GM12878 (cell line): ENCODE results near the gene DYDC1. TPM values are rescaled to one million over a fixed set of nuclear protein-coding genes. Genes with fewer than 3 reads are reported as not detected.

Source experiments
- ATAC-seq: fragments of 200-7000 bp; cut with Tn5 transposase; 3 replicates; pipeline ENCODE4 v1.9.1; 2020; ENCODE audit warnings: mild to moderate bottlenecking, moderate library complexity
- BruUV-seq: library from RNA; stranded (reverse); fragments of 400-500 nt; replicated peaks from 2 replicates; lab custom pipeline; 2021; lab: Mats Ljungman, UMichigan
- CTCF ChIA-PET: fragments of 300-600 bp; sonication (Branson Sonifier 250); formaldehyde crosslinking; extraction: SDS; loops from one replicate; lab custom pipeline; 2021; ENCODE audit warnings: inconsistent platforms; lab: Yijun Ruan, JAX
- POLR2A ChIA-PET: fragments of 350-600 bp; formaldehyde crosslinking; extraction: SDS; loops from one replicate; lab custom pipeline; 2021; ENCODE audit warnings: inconsistent platforms; lab: Charles Lee
- RAD21 ChIA-PET: fragments of 300-600 bp; sonication (Branson Sonifier 250); formaldehyde crosslinking; loops from one replicate; lab custom pipeline; 2023; ENCODE audit warnings: antibody characterized with exemption; ENCODE audit not compliant: unreplicated experiment; lab: Charles Lee
- SMC1A ChIA-PET: fragments of 300-600 bp; sonication (Branson Sonifier 250); formaldehyde crosslinking; loops from one replicate; lab custom pipeline; 2023; ENCODE audit not compliant: unreplicated experiment, uncharacterized antibody; lab: Charles Lee
- DNase-seq: peaks from one replicate; pipeline ENCODE4 v3.0.0-alpha.2; 2011; ENCODE audit warnings: low read depth, low spot score
- FAIRE-seq: peaks from 3 replicates; lab custom pipeline; 2011; peaks lifted over from hg19 to GRCh38; lab: Jason Lieb, UNC
- H2AFZ ChIP-seq: 2 replicates; pipeline ENCODE4 v1.6.0; 2011; ENCODE audit warnings: low read depth, low read length, control low read depth; ENCODE audit not compliant: control insufficient read depth
- H3K27ac ChIP-seq: 2 replicates; pipeline ENCODE4 v1.5.1; 2011; ENCODE audit warnings: control low read depth; ENCODE audit not compliant: control insufficient read depth, insufficient read depth
- H3K27me3 ChIP-seq, 2 experiments: replicated peaks in 1 of 2; 2 replicates each; pipeline versions ENCODE4 v1.6.0 to v1.6.1; 2011; ENCODE audit warnings: low read length in 1 of 2; ENCODE audit not compliant: control insufficient read depth in 2 of 2, insufficient read depth in 2 of 2
- H3K36me3 ChIP-seq, 2 experiments: 2 replicates each; pipeline ENCODE4 v1.5.1; 2011; ENCODE audit warnings: low read length in 1 of 2; ENCODE audit not compliant: control insufficient read depth in 2 of 2, insufficient read depth in 2 of 2
- H3K4me1 ChIP-seq: 2 replicates; pipeline ENCODE4 v1.6.1; 2011; ENCODE audit warnings: mild to moderate bottlenecking, low read length, moderate library complexity, mixed read lengths; ENCODE audit not compliant: control insufficient read depth, insufficient read depth
- H3K4me2 ChIP-seq: 2 replicates; pipeline ENCODE4 v1.6.0; 2011; ENCODE audit warnings: control low read depth; ENCODE audit not compliant: control insufficient read depth, insufficient read depth
- H3K4me3 ChIP-seq: fragments of 200-600 bp; sonication (generic); 2 replicates; pipeline ENCODE4 v1.5.1; 2016
- H3K79me2 ChIP-seq: 2 replicates; pipeline ENCODE4 v1.6.0; 2011; ENCODE audit warnings: low read length; ENCODE audit not compliant: control insufficient read depth, insufficient read depth
- H3K9ac ChIP-seq: 2 replicates; pipeline ENCODE4 v1.8.0; 2011; ENCODE audit warnings: low read length, control low read depth, mixed read lengths; ENCODE audit not compliant: control insufficient read depth, insufficient read depth
- H3K9me3 ChIP-seq: replicated peaks from 3 replicates; pipeline ENCODE4 v1.5.1; 2011; ENCODE audit warnings: mild to moderate bottlenecking, low read length; ENCODE audit not compliant: control insufficient read depth, insufficient read depth
- H4K20me1 ChIP-seq: 2 replicates; pipeline ENCODE4 v1.6.0; 2011; ENCODE audit not compliant: control insufficient read depth, insufficient read depth
- ASH2L ChIP-seq: fragments of 300-600, 200-600 bp; sonication (generic); IDR thresholded peaks from 2 replicates; pipeline ENCODE4 v1.6.1; 2017; ENCODE audit warnings: low read depth, mild to moderate bottlenecking, borderline replicate concordance
- BCL11A ChIP-seq: IDR thresholded peaks from 2 replicates; pipeline ENCODE4 v1.6.1; 2011; ENCODE audit warnings: low read depth, low read length
- CBX3 ChIP-seq: fragments of 200-600 bp; sonication (generic); IDR thresholded peaks from 2 replicates; pipeline ENCODE4 v1.6.1; 2016; ENCODE audit warnings: low read depth, borderline replicate concordance
- EP300 ChIP-seq, 2 experiments: fragments of 150-350 bp in 1 of 2; IDR thresholded peaks; 2 replicates each; pipeline ENCODE4 v1.6.1; 2011 to 2012; ENCODE audit warnings: low read depth in 2 of 2, low read length in 2 of 2, borderline replicate concordance in 1 of 2, improper control_type of control experiment in 1 of 2, inconsistent platforms in 1 of 2; ENCODE audit not compliant: control insufficient read depth in 1 of 2
- FOXM1 ChIP-seq: IDR thresholded peaks from 2 replicates; pipeline ENCODE4 v1.6.1; 2012; ENCODE audit warnings: low read depth, mild to moderate bottlenecking, inconsistent platforms, low read length, moderate library complexity
- JUND ChIP-seq: IDR thresholded peaks from 2 replicates; pipeline ENCODE4 v1.6.1; 2012; ENCODE audit warnings: low read depth, mild to moderate bottlenecking, low read length, improper control_type of control experiment, moderate library complexity
- MTA2 ChIP-seq: fragments of 450-650 bp; IDR thresholded peaks from 2 replicates; pipeline ENCODE4 v1.6.1; 2016; ENCODE audit warnings: low read depth, mild to moderate bottlenecking, moderate library complexity
- MTA3 ChIP-seq: IDR thresholded peaks from 2 replicates; pipeline ENCODE4 v1.6.1; 2012; ENCODE audit warnings: low read length, inconsistent platforms, borderline replicate concordance
- NR2F1 ChIP-seq: fragments of 450-650 bp; conservative IDR thresholded peaks from 2 replicates; pipeline ENCODE4 v1.6.1; 2017; ENCODE audit warnings: mild to moderate bottlenecking
- STAT3 ChIP-seq: IDR thresholded peaks from 2 replicates; pipeline ENCODE4 v1.6.1; 2011; ENCODE audit warnings: low read depth, low read length, improper control_type of control experiment
- TCF3 ChIP-seq: IDR thresholded peaks from 2 replicates; pipeline ENCODE4 v1.6.1; 2012; ENCODE audit warnings: low read depth, mild to moderate bottlenecking, low read length, borderline replicate concordance; ENCODE audit not compliant: insufficient read depth
- USF2 ChIP-seq: IDR thresholded peaks from 2 replicates; pipeline ENCODE4 v1.6.1; 2011; ENCODE audit warnings: low read depth, low read length, improper control_type of control experiment, borderline replicate concordance
- ZSCAN29 ChIP-seq: fragments of 450-650 bp; IDR thresholded peaks from 2 replicates; pipeline ENCODE4 v1.6.1; 2017; ENCODE audit warnings: mild to moderate bottlenecking, moderate library complexity
- ZZZ3 ChIP-seq: IDR thresholded peaks from 2 replicates; pipeline ENCODE4 v1.6.1; 2011; ENCODE audit warnings: low read depth; ENCODE audit not compliant: control insufficient read depth, insufficient read length
- WGBS: methylation state at CpG from one replicate; pipeline ENCODE4 v1.1.6; 2016; ENCODE audit warnings: low lambda C conversion rate; ENCODE audit not compliant: insufficient replicate concordance, insufficient coverage; ENCODE audit errors: missing lambda C conversion rate; 5-methylcytosine and 5-hydroxymethylcytosine counted together
- in situ Hi-C: fragments of 300-500 bp; cut with MboI; formaldehyde crosslinking; loops from 9 replicates; pipeline ENCODE4 v1.14.3; 2018; ENCODE audit warnings: mixed read lengths
- intact Hi-C: fragments of 100-400 bp; cut with micrococcal nuclease; formaldehyde crosslinking; loops from one replicate; pipeline ENCODE4 v1.14.2; 2022; ENCODE audit not compliant: unreplicated experiment
- polyA plus RNA-seq, 11 experiments: library from polyadenylated mRNA; depleted of rRNA in 4 of 11; unstranded in 6 of 11; stranded (reverse) in 5 of 11; fragments of >200 nt; fragmentation: Nextera tagmentation in 4 of 11; fragmentation: Illumina TruSeq in 1 of 11; extraction: Ambion mirVana in 4 of 11; extraction: Trizol in 1 of 11; gene quantifications; 1 replicate in 1 of 11; 2 replicates in 10 of 11; pipeline versions ENCODE4 v1.2.1 to v1.2.3, GENCODE V29; 2011 to 2016; ENCODE audit warnings: inconsistent platforms in 2 of 11, missing spikeins in 2 of 11, low read depth in 1 of 11
- total RNA-seq, 4 experiments: library from RNA; depleted of rRNA in 3 of 4; stranded (reverse); fragments of >200 nt in 3 of 4; fragmentation: Illumina TruSeq in 1 of 4; extraction: Trizol in 1 of 4; gene quantifications; 2 replicates each; pipeline versions ENCODE4 v1.2.1 to v1.2.3, GENCODE V29; 2013 to 2021

The DYDC1 gene
- total and polyA plus RNA-seq, 10 of the 15 experiments (the other 5 are each of a cell fraction or from before 2014, with no cell fraction given): not detected

GRCh38 chr10:80394358-80394916 lies 37.9 kb upstream of the DYDC1 start:
- Histone ChIP-seq H3K9ac (no peak overlapping the region), H3K27ac (no peak overlapping the region), H3K79me2 (no peaks in the 10 kb centered on the region), H2AFZ (no peak overlapping the region), H4K20me1 (no peaks in the 10 kb centered on the region), H3K27me3 (no peaks in the 10 kb centered on the region), H3K4me2 (no peak overlapping the region), H3K4me3 (no peak overlapping the region), H3K36me3 (no peaks in the 10 kb centered on the region), H3K9me3 (no peaks in the 10 kb centered on the region), H3K4me1 (no peaks in the 10 kb centered on the region)
- FAIRE-seq (no peak), DNase-seq (no peak), ATAC-seq (no peak)
- in situ Hi-C loops (no loop called here), intact Hi-C loops (no loop called here)
- ChIA-PET RAD21 (no interaction called here), SMC1A (no interaction called here), POLR2A (no interaction called here), CTCF (interaction anchor here (1.5 kb wide), 1 partner anchor 111 kb away, joined by 7 read pairs; no protein-coding TSS in a partner anchor)
- WGBS: 18% methylated on average over 2 of the region's 2 CpGs
- TF ChIP-seq USF2 (no peak), TCF3 (no peak), JUND (no peak), CBX3 (no peak), BCL11A (no peak), ZSCAN29 (no peak), MTA2 (no peak), FOXM1 (no peak), ASH2L (no peak), MTA3 (no peak), ZZZ3 (no peak), NR2F1 (no peak), STAT3 (no peak), EP300 (IDR thresholded peaks at IDR 0.05; ENCODE audit: borderline replicate concordance in 1 of 2, control insufficient read depth in 1 of 2, low read depth in 2 of 2, low read length in 2 of 2) (no peak)
- BruUV-seq: no TSS peak
